Measurements from ENCODE around the gene DISP3.

DNA sequence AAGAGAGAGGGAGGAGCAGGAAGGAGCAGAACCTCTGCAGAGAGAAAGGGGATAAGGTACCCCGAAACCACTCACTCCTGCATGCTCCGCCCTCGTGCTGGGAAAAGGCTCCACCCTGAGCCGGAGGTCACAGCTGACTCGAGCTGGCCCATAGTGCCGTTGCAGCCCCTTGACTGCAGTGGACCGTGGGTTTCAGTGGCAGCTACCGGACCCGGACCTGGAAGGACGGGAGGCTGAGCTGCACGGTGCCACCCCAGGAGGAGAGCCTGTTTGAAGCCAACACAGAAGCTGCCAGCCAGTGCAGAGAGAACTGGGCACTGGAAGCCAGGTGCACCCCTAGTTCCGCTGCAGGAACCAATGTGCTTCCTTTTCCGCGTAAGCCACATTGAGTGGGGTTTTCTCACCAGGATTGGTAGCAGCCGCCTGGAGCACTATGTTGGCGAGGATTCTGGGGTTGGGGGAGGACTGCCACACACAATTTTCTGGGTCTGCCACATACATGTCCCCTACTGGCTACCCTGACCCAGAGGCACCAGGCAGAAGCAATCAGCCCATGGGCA lies 91.9 kb downstream of the DISP3 start:
- no peak for TF ChIP-seq EZH2 (IDR thresholded peaks at IDR 0.05; ENCODE audit: borderline replicate concordance, low read depth, low read length, severe bottlenecking)
- TF ChIP-seq, protein P1, sequence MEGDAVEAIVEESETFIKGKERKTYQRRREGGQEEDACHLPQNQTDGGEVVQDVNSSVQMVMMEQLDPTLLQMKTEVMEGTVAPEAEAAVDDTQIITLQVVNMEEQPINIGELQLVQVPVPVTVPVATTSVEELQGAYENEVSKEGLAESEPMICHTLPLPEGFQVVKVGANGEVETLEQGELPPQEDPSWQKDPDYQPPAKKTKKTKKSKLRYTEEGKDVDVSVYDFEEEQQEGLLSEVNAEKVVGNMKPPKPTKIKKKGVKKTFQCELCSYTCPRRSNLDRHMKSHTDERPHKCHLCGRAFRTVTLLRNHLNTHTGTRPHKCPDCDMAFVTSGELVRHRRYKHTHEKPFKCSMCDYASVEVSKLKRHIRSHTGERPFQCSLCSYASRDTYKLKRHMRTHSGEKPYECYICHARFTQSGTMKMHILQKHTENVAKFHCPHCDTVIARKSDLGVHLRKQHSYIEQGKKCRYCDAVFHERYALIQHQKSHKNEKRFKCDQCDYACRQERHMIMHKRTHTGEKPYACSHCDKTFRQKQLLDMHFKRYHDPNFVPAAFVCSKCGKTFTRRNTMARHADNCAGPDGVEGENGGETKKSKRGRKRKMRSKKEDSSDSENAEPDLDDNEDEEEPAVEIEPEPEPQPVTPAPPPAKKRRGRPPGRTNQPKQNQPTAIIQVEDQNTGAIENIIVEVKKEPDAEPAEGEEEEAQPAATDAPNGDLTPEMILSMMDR (IDR thresholded peaks at IDR 0.05; ENCODE audit: borderline replicate concordance, extremely low read depth, low read length, poor library complexity, severe bottlenecking), result no peak

All from DND-41 (cell line).